Endothelial cell of umbilical vein (primary cell): ENCODE data around the gene SNCB. TPM values are rescaled to one million over a fixed set of nuclear protein-coding genes. Genes with fewer than 3 reads are reported as not detected.
A peak's percentile ranks its signal among the peaks of the same experiment; 100 is the strongest.

Experiments
- BruUV-seq: library from RNA; stranded (reverse); fragments of 400-500 nt; replicated peaks from 2 replicates; lab custom pipeline; 2021; lab: Mats Ljungman, UMichigan
- CTCF ChIA-PET: fragments of 300-600, 350-600 bp; sonication (Branson Sonifier 250); formaldehyde crosslinking; loops from one replicate; lab custom pipeline; 2021; ENCODE audit warnings: antibody characterized with exemption, inconsistent platforms; lab: Charles Lee
- POLR2A ChIA-PET: fragments of 300-600, 350-600 bp; sonication (Branson Sonifier 250); formaldehyde crosslinking; loops from one replicate; lab custom pipeline; 2021; ENCODE audit warnings: antibody characterized with exemption, inconsistent platforms; lab: Charles Lee
- DNase-seq: peaks from one replicate; pipeline ENCODE4 v3.0.0-alpha.2; 2011; ENCODE audit warnings: low read depth, low spot score
- FAIRE-seq: peaks from 2 replicates; lab custom pipeline; 2011; peaks lifted over from hg19 to GRCh38; lab: Jason Lieb, UNC
- H2AFZ ChIP-seq: 2 replicates; pipeline ENCODE4 v1.6.0; 2012; ENCODE audit warnings: low read depth, low read length, control low read depth, inconsistent platforms
- H3K27ac ChIP-seq: 2 replicates; pipeline ENCODE4 v1.5.1; 2011; ENCODE audit warnings: low read depth, mild to moderate bottlenecking, control low read depth, low read length, moderate library complexity; ENCODE audit not compliant: insufficient read depth
- H3K27me3 ChIP-seq, 2 experiments: 2 replicates each; pipeline versions ENCODE4 v1.6.0 to v1.6.1; 2011; ENCODE audit warnings: low read length in 2 of 2, mixed read lengths in 1 of 2; ENCODE audit not compliant: control insufficient read depth in 2 of 2, insufficient read depth in 2 of 2
- H3K36me3 ChIP-seq, 2 experiments: 2 replicates in 1 of 2; 3 replicates in 1 of 2; pipeline ENCODE4 v1.5.1; 2011; ENCODE audit warnings: low read length in 2 of 2, mild to moderate bottlenecking in 1 of 2, moderate library complexity in 1 of 2; ENCODE audit not compliant: control insufficient read depth in 2 of 2, insufficient read depth in 2 of 2; ENCODE audit errors: extremely low read depth in 1 of 2
- H3K4me1 ChIP-seq: 3 replicates; pipeline ENCODE4 v1.5.1; 2011; ENCODE audit warnings: mild to moderate bottlenecking, low read length; ENCODE audit not compliant: control insufficient read depth, insufficient read depth; ENCODE audit errors: extremely low read depth
- H3K4me2 ChIP-seq: 2 replicates; pipeline ENCODE4 v1.6.1; 2011; ENCODE audit warnings: low read length, control low read depth, mixed read lengths; ENCODE audit not compliant: insufficient read depth
- H3K4me3 ChIP-seq, 3 experiments: fragments of 200-600 bp in 1 of 3; sonication (generic), shearing (Covaris generic) in 1 of 3; replicated peaks in 1 of 3; 2 replicates each; pipeline ENCODE4 v1.5.1; 2011 to 2016; ENCODE audit warnings: control low read depth in 3 of 3, low read length in 3 of 3, mild to moderate bottlenecking in 2 of 3, inconsistent platforms in 1 of 3, low read depth in 1 of 3, moderate library complexity in 1 of 3; ENCODE audit not compliant: insufficient read depth in 1 of 3
- H3K79me2 ChIP-seq: 2 replicates; pipeline ENCODE4 v1.6.0; 2012; ENCODE audit warnings: low read length, inconsistent platforms; ENCODE audit not compliant: control insufficient read depth, insufficient read depth
- H3K9ac ChIP-seq: replicated peaks from 2 replicates; pipeline ENCODE3; 2011; ENCODE audit warnings: low read length, control low read depth; ENCODE audit not compliant: insufficient read depth; ENCODE audit errors: extremely low read depth
- H3K9me1 ChIP-seq: replicated peaks from 3 replicates; pipeline ENCODE4 v1.6.0; 2011; ENCODE audit warnings: mild to moderate bottlenecking, low read length; ENCODE audit not compliant: control insufficient read depth, insufficient read depth; ENCODE audit errors: extremely low read depth
- H3K9me3 ChIP-seq: replicated peaks from 2 replicates; pipeline ENCODE4 v1.5.1; 2012; ENCODE audit warnings: low read length, inconsistent platforms; ENCODE audit not compliant: control insufficient read depth, insufficient read depth
- H4K20me1 ChIP-seq: replicated peaks from 2 replicates; pipeline ENCODE3; 2011; ENCODE audit warnings: mild to moderate bottlenecking, low read length; ENCODE audit not compliant: control insufficient read depth, insufficient read depth; ENCODE audit errors: extremely low read depth
- CTCF ChIP-seq, 2 donors: IDR thresholded peaks; 1 replicate in 1 of 2; 2 replicates in 1 of 2; pipeline ENCODE4 v1.5.1; 2011; ENCODE audit warnings: low read length in 2 of 2, mild to moderate bottlenecking in 2 of 2, moderate library complexity in 2 of 2, control low read depth in 1 of 2, inconsistent platforms in 1 of 2, low read depth in 1 of 2; ENCODE audit not compliant: insufficient read depth in 1 of 2; ENCODE audit errors: extremely low read depth in 1 of 2
- EZH2 ChIP-seq: IDR thresholded peaks from 2 replicates; pipeline ENCODE4 v1.6.1; 2012; ENCODE audit warnings: borderline replicate concordance, low read depth, mild to moderate bottlenecking, moderate library complexity, low read length, inconsistent platforms; ENCODE audit not compliant: severe bottlenecking
- FOS ChIP-seq: IDR thresholded peaks from 2 replicates; pipeline ENCODE4 v1.6.1; 2011; ENCODE audit warnings: mild to moderate bottlenecking, low read length, moderate library complexity, borderline replicate concordance; ENCODE audit not compliant: insufficient read depth
- GATA2 ChIP-seq: IDR thresholded peaks from 2 replicates; pipeline ENCODE4 v1.7.0; 2011; ENCODE audit warnings: low read depth, mild to moderate bottlenecking, moderate library complexity, mixed read lengths, low read length; ENCODE audit not compliant: insufficient read length, insufficient read depth
- JUN ChIP-seq: IDR thresholded peaks from 2 replicates; pipeline ENCODE4 v1.6.1; 2011; ENCODE audit warnings: borderline replicate concordance, low read depth; ENCODE audit not compliant: insufficient read length, insufficient read depth
- MAX ChIP-seq: IDR thresholded peaks from 2 replicates; pipeline ENCODE4 v1.6.1; 2011; ENCODE audit not compliant: insufficient read depth, insufficient read length
- MYC ChIP-seq: IDR thresholded peaks from one replicate; pipeline ENCODE4 v1.6.1; 2011; ENCODE audit warnings: mild to moderate bottlenecking, low read depth, low read length
- POLR2A ChIP-seq: IDR thresholded peaks from 2 replicates; pipeline ENCODE4 v1.6.1; 2012; ENCODE audit warnings: low read depth, mild to moderate bottlenecking, control low read depth, low read length
- POLR2AphosphoS5 ChIP-seq: IDR thresholded peaks from 2 replicates; pipeline ENCODE4 v1.6.1; 2012; ENCODE audit warnings: low read depth, mild to moderate bottlenecking, control low read depth, low read length, moderate library complexity; ENCODE audit not compliant: insufficient read depth
- dilution Hi-C: fragments of 300-500 bp; cut with MboI; formaldehyde crosslinking; loops from one replicate; pipeline ENCODE4 v1.15.0; 2019; ENCODE audit warnings: low sequenced_read_pairs; ENCODE audit not compliant: extremely low pct_ligation_motif_present
- intact Hi-C: fragments of 100-400 bp; cut with micrococcal nuclease; formaldehyde crosslinking; loops from one replicate; pipeline ENCODE4 v1.10.0; 2022
- polyA plus RNA-seq, 4 experiments: library from polyadenylated mRNA; depleted of rRNA in 3 of 4; stranded (reverse) in 3 of 4; unstranded in 1 of 4; fragments of >200 nt; gene quantifications; 2 replicates each; pipeline versions ENCODE4 v1.2.1 to v1.2.3, GENCODE V29; 2011 to 2012; ENCODE audit warnings: missing spikeins in 1 of 4
- total RNA-seq: library from RNA; stranded (reverse); gene quantifications from 2 replicates; pipeline ENCODE4 v1.2.3, GENCODE V29; 2021

The SNCB gene
- total and polyA plus RNA-seq, 2 donors (not counting 3 experiments of a cell fraction or from before 2014, with no cell fraction given) = 0.08 TPM; not detected in 1

GRCh38 chr5:176611435-176611834 is 18.9 kb downstream of the SNCB start:
- H3K4me2 ChIP-seq = no peak overlapping the region
- H3K4me1 ChIP-seq = peaks cover 16% of the 10 kb centered on the region
- dilution Hi-C loops (no loop called here), intact Hi-C loops (loop anchor here (10.0 kb wide), 1 partner anchor 167 kb away; the partner anchor contains the start of gene FAF2)
- DNase-seq (peak; percentile 79), FAIRE-seq (peak; percentile 96)
- H3K36me3 ChIP-seq = no peaks in the 10 kb centered on the region
- H3K9me1 ChIP-seq = no peaks in the 10 kb centered on the region
- H3K27ac ChIP-seq = no peak overlapping the region
- no peak overlapping the region for H3K4me3 ChIP-seq
- no TSS peak for BruUV-seq
- H3K9me3 ChIP-seq = no peaks in the 10 kb centered on the region
- H3K27me3 ChIP-seq = no peaks in the 10 kb centered on the region
- H3K9ac ChIP-seq = no peak overlapping the region
- no peak overlapping the region for H2AFZ ChIP-seq
- H3K79me2 ChIP-seq = no peaks in the 10 kb centered on the region
- CTCF ChIA-PET = interaction anchor here (0.6 to 1.0 kb wide), 2 partner anchors 10 to 49 kb away, joined by 4 to 5 read pairs; no protein-coding TSS in a partner anchor
- POLR2A ChIA-PET = no interaction called here
- TF ChIP-seq GATA2 = no peak
- peak; percentile 13 for TF ChIP-seq FOS
- no peak for TF ChIP-seq POLR2AphosphoS5
- TF ChIP-seq JUN = no peak
- no peak for TF ChIP-seq EZH2
- TF ChIP-seq POLR2A = no peak
- H4K20me1 ChIP-seq = no peaks in the 10 kb centered on the region

- Histone ChIP-seq H3K4me2 (peak overlapping the region; percentile 65), H3K36me3 (no peaks in the 10 kb centered on the region), H3K79me2 (no peaks in the 10 kb centered on the region), H4K20me1 (no peaks in the 10 kb centered on the region), H3K27ac (no peak overlapping the region), H3K4me3 (peak overlapping the region; percentile 18 to 63 (median 47)), H3K9ac (peak overlapping the region; percentile 40), H3K4me1 (peaks cover 9% of the 10 kb centered on the region), H3K27me3 (no peaks in the 10 kb centered on the region), H3K9me1 (no peaks in the 10 kb centered on the region), H2AFZ (peak overlapping the region; percentile 86), H3K9me3 (no peaks in the 10 kb centered on the region)
- POLR2A ChIA-PET = no interaction called here
- BruUV-seq = no TSS peak
- DNase-seq = no peak
- intact Hi-C loops (loop anchor here (10.0 kb wide), 1 partner anchor 166 kb away; the partner anchor contains the start of gene FAF2), dilution Hi-C loops (no loop called here)
- FAIRE-seq = no peak
- CTCF ChIA-PET = no interaction called here
- TF ChIP-seq GATA2 (no peak), MYC (no peak), POLR2A (no peak), JUN (no peak), CTCF (IDR thresholded peaks at IDR 0.05; ENCODE audit: extremely low read depth in 1 of 2, insufficient read depth in 1 of 2, low read depth in 1 of 2, low read length in 2 of 2) (no peak), POLR2AphosphoS5 (no peak), MAX (no peak), EZH2 (no peak), FOS (no peak)
These were observed 19.9 kb downstream of the SNCB start for GRCh38 chr5:176610435-176610773.
